GM12865 (cell line): ENCODE data around the gene MOAP1.

Experiments used
- DNase-seq: peaks from one replicate; pipeline ENCODE4 v3.0.0; 2010; ENCODE audit warnings: low read depth
- H3K4me3 ChIP-seq: 2 replicates; pipeline ENCODE4 v1.5.1; 2011; ENCODE audit warnings: mild to moderate bottlenecking, low read depth, low read length, control low read depth
- TF ChIP-seq, protein P1 (sequence below): IDR thresholded peaks from 2 replicates; pipeline ENCODE4 v1.5.1; 2011; ENCODE audit warnings: low read length, control low read depth, low read depth, inconsistent platforms; ENCODE audit not compliant: insufficient read depth; ENCODE audit errors: missing control alignments

Gene MOAP1

DNA sequence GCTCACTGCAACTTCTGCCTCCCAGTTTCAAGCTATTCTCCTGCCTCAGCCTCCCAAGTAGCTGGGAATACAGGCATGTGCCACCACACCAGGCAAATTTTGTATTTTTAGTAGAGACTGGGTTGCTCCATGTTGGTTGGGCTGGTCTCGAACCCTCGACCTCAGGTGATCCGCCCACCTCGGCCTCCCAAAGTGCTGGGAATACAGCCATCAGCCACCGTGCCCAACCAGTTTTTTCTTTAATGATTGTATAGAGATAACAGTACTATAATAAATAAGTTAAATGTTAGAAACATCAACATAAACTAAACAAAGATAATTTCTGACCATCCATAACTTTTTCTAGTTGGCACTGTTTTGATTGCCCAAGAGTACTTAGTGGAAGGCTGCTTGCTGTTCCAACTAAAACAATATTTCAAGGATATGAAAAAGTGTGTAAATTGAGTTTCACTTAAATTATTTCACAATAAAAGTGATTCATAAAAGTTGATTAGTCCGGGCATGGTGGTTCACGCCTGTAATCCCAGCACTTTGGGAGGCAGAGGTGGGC lies 16.5 kb upstream of the MOAP1 start:
- no peak for DNase-seq
- TF ChIP-seq, protein P1, sequence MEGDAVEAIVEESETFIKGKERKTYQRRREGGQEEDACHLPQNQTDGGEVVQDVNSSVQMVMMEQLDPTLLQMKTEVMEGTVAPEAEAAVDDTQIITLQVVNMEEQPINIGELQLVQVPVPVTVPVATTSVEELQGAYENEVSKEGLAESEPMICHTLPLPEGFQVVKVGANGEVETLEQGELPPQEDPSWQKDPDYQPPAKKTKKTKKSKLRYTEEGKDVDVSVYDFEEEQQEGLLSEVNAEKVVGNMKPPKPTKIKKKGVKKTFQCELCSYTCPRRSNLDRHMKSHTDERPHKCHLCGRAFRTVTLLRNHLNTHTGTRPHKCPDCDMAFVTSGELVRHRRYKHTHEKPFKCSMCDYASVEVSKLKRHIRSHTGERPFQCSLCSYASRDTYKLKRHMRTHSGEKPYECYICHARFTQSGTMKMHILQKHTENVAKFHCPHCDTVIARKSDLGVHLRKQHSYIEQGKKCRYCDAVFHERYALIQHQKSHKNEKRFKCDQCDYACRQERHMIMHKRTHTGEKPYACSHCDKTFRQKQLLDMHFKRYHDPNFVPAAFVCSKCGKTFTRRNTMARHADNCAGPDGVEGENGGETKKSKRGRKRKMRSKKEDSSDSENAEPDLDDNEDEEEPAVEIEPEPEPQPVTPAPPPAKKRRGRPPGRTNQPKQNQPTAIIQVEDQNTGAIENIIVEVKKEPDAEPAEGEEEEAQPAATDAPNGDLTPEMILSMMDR: no peak
- no peak overlapping the region for H3K4me3 ChIP-seq

DNA sequence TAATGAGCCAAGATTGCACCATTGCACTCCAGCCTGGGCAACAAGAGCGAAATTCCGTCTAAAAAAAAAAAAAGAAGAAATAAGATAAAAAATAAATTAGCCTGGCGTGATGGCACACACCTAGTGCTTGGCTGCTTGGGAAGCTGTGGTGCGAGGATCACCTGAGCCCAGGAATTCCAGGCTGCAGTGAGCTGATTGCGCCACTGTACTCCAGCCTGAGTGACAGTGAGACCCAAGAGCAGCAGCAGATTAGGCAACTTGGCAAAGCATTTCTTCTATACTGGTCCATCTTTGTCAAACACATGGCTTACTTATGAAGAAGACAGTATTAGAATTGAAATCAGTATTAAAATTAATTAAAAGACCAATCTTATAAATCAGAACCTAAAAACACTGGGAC lies 15.9 kb upstream of the MOAP1 start:
- no peak overlapping the region for H3K4me3 ChIP-seq
- DNase-seq: no peak
- TF ChIP-seq, protein P1: no peak

DNA sequence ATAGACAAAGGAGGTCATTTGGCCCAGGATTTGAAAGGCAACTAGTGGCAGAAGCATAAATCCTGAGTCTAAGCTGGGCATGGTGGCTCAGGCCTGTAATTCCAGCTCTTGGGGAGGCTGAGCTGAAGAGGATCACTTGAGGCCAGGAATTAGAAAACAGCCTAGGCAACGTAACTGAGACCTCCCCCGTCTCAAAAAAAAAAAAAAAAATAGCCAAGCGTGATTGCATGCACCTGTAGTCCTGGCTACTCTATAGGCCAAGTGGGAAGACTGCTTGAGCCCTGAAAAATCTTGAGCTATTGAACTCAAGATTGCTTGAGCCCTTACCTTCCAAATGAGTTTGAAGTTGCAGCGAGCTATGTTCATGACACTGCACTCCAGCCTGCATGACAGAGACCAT lies 14.3 kb upstream of the MOAP1 start:
- no peak for DNase-seq
- H3K4me3 ChIP-seq: no peak overlapping the region
- TF ChIP-seq, protein P1: no peak

DNA sequence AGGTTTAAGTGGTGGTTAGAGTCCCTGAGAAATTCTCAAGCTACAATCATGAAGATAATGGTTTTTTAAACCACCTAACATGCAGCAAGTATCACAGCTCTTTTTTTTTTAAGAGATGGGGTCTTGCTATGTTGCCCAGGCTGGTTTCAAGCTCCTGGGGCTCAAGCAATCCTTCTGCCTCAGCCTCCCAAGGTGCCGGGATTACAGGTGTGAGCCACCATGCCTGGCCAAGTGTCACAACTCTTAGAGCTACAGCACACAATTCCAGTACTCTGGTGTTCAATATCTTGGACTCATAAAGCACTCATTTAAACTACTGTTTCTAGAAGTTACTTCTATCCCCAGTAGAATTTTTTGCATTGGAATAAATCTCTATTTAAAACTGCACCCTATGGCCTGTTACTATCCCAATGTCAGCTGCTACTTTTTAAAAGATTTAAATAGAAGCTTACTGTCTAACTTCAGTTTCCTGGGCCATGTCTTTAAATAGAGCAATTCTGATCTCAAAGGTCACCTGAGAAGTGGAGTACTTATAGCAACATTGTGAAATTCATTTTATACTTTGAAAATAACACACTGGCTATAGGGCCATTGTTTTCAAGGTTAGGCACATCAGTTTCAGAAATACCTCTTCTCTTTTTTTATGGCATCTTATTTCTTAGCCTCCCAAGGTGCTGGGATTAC lies 10.8 kb upstream of the MOAP1 start:
- TF ChIP-seq, protein P1: no peak
- DNase-seq: no peak
- H3K4me3 ChIP-seq: no peak overlapping the region

DNA sequence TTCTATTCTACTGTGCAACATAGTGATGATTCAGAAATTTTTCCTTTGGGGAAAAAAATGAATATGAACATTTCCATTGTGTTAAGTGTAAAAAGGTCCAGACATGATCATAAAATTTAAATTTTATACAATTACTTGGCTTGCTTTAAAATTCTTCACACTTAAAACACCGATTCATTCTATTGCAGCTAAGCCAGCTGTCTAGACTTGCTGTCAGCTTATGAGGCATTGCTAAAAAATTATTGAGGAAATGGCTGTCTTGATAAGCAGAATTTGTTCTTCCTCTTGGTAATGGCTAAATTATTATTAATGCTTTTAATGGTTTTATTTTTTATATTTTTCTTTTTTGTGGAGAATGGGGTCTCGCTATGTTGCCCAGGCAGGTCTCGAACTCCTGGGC lies 2.3 kb upstream of the MOAP1 start:
- TF ChIP-seq, protein P1: no peak
- no peak for DNase-seq
- H3K4me3 ChIP-seq: no peak overlapping the region

DNA sequence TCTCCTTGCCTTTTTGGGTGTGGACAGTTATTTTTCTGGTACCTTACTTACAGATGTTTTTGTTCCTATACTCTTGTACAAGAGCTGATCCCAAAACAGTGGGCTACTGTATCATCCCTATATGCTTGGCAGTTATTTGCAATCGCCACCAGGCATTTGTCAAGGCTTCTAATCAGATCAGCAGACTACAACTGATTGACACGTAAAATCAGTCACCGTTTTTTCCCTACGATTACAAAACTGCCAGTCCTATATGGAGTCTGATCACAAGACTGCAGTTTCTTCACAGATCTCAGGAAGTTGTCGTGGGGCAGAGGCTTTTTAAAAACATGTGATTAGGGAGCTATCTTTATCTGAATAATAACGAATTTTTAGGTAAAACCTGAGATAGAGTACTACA lies 1.8 kb upstream of the MOAP1 start:
- DNase-seq: no peak
- TF ChIP-seq, protein P1: no peak
- H3K4me3 ChIP-seq: no peak overlapping the region

DNA sequence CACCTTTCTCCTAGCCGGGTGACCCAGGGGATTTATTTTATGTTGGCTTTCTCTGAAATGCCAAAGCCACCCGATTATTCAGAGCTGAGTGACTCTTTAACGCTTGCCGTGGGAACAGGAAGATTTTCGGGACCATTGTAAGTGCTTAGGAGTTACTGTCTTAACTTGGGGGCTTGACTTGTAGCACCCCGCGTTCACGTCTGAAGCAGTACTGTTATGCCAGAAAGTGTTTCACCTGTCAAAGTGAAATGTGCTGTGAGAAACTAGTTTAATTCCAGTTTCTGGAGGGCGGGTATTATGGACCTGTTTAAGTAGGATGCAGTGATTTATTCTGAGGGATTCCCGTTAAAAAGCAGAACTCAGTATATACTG lies 638 bp upstream of the MOAP1 start:
- DNase-seq: peak; percentile 41
- H3K4me3 ChIP-seq: peak overlapping the region; percentile 73
- TF ChIP-seq, protein P1: no peak
